ENCODE measurements around the gene CFAP54.

CFAP54 gene

GRCh38 chr12:96902076-96902475, 412.7 kb downstream of the CFAP54 start:
- no peak for DNase-seq

DNA sequence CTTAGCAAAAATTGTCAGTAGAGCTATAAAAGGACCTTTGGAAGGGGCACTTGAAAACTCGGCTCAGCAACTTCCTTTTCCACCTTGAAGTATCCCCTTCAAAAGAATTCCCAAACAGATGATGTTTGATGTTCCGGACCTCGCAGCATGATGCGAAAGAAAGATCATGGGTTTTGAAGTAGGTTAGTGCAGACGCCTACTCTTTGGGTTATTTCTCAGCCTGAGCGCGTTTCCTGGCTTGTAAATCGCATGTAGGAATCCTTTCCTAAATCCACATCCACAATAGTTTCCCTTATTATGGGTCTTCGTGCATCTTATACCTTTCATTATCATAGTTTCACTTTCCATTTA, 417.1 kb downstream of the CFAP54 start:
- no peak for DNase-seq

GRCh38 chr12:96906849-96907670, 417.7 kb downstream of the CFAP54 start, which contains the start of gene NEDD1:
NEDD1 (plus strand) TSS chr12:96907257; CDS start chr12:96909760, 2,503 bp downstream.
- no peak for DNase-seq

DNA sequence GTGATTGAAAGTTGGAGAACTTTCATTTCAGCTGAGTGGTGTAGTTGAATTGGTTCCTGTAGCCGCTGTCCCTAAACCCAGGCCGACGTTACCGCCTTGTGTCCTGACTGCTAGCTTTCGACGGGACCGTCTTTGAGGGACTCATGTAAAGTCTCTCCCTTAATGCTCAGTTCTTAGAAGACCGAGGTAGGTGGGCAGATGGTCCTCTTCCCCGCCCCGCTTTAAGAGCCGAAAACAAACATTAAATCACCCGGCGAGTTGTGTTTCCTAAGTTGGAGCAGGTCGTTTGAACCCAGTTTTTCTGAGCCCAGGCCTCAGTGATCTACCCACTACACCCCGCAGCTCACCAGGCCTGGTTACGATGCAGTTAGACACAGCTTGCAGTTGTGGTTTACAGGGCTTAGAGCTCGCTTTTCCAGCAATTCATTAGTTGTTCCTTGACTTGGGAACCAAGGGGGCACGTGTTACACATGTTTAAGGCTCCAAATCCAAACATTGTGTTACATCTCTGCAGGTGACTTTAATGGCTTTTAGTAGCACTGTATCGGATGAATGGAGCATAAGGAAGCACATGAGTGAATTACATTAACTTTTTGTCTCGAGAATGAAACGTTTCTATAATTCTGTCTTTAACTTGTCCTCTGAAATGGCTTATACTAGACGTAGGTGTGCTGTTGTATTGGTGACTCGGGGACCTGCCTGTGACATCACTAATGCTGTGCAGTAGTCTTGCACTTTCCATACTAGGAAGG, 418.5 kb downstream of the CFAP54 start:
- DNase-seq = no peak

DNA sequence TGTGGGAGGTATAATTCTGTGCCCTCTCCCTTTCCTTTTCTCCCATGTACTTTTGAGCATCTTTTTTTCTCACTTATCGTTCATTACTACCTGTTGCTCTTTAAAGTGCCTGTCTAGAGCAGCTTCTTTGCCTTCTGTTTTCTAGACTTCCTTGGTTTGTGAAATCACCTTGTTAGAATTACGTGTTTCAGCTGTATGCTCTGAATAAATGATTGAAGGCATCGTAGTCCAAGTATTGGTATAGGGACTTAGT, 419.0 kb downstream of the CFAP54 start:
- no peak for DNase-seq

GRCh38 chr12:96912261-96912660, 422.9 kb downstream of the CFAP54 start:
- no peak for DNase-seq

GRCh38 chr12:96912943-96913342, 423.6 kb downstream of the CFAP54 start:
- DNase-seq = no peak

GRCh38 chr12:96919510-96920210, 430.3 kb downstream of the CFAP54 start:
- no peak for DNase-seq
